Activated naive CD4-positive, alpha-beta T cell treated with anti-CD3 and anti-CD28 coated beads, Interleukin-2, amount 50 U/mL, for 16 hours (primary cell): Measurements from ENCODE around the gene ARPC5L.
"Not testable (repeated sequence)": the region's sequence is repeated elsewhere in the genome, so short reads cannot be mapped to it uniquely, and the experiment has no call there.

Experiments
- DNase-seq: peaks from one replicate; pipeline ENCODE4 v3.0.0-alpha.2; 2020

Gene ARPC5L

DNA sequence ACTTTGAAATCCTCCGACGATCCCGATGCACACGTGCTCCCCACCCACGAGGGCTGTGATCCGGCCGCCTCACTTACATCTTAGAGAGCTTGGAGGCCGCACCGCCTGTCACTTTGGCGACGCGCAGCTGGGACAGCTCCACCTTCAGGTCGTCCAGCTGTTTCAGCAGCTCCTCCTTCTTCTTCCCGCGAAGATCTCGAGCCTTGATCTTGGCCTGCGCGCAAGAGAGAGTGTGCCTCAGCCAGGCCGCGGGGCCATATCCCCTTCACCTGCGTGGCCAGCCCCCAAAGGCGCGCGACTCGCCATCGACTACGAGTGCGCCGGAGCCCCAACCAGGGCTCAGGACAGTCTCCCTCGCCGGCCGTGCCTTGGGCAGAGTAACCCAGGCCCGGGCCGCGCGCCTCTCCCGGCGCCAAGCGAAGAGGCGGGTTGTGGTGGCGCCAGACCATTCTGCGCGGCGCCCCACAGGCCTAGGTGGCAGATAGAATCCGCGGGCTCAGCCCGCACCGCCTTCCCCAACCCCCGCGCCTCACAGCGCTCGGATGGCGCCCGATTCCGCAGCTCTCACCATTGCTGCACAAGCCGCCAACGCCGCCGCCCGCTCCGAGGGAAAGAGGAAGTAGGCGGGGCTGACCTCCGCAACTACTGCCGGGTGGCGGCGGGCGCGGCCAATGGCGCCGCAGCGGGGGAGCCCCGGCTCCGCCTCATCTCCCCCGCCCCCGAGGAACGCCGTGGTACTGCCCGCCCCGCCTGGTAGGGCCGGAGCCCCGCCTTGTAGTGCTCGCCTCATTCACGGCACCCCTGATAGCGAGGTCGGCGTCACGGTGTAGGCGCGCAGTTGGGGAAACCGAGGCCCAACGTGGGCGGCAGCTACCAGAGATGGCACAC is at the start of gene ARPC5L, which contains the start of gene RPL35:
ARPC5L (plus strand) TSS at position 789 of the 888 bp plus-strand sequence. CDS start 7,161 bp downstream, outside the sequence.
RPL35 (minus strand) TSS at position 616 of the 888 bp plus-strand sequence; CDS start at position 571, 45 bp downstream.
- DNase-seq, result peak; percentile 97

GRCh38 chr9:124812441-124812876 is 49.5 kb upstream of the ARPC5L start:
- DNase-seq, result no peak

GRCh38 chr9:124813041-124813440 is 48.9 kb upstream of the ARPC5L start:
- DNase-seq, result no peak

DNA sequence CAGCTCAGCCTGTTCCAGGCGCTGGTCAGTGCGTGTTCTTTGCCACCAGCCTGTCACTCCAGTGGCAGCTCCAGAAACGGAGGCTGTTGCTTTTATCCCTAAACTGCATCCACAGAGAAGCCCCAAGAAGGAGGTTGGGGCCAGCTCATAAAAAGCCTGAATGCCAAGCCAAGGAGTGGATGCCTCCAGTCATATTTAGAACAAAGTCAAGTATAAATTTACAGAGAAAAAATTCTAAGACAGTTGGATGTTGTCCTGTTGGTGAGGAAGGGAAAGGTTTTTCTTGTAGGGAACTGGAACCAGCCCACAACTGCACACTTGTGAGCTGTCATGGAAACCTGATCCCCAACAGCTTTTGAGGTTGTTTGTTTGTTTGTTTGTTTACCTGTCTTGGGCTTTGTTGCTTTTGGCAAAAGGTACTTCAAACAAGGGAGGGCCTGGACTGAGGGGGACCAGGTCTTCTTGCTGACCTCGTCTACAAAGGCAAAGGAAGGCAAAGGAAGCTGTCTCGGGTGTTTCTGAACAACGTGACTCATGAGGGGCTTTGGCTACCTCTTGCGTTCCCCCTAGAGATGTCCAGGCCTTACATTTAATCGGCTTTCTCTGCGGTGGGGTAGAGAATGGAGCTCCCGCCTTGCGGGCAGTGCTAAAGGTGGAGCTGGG is 48.3 kb upstream of the ARPC5L start:
- DNase-seq, result no peak

- DNase-seq, result no peak
Observed at GRCh38 chr9:124814164-124814535, 47.8 kb upstream of the ARPC5L start.

DNA sequence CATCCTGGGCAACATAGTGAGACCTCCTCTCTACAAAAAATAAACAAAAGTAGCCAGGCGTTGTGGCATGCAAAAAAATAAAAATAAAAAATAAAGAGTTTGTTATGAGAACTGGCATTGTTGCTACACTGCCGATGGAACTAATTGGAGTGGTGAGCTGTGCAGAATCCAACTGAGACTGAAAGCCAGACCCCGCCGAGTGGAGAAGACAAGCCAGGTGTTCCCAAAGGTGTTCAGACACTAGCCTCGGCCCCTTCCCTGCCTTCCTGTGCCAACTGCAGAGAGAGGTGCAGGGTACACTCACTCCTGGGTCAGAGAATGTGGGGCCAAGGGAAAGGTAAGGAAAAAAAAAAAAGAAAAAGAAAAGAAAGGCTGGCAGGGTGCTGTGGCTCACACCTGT is 46.3 kb upstream of the ARPC5L start:
- DNase-seq, result no peak

- DNase-seq, result no peak
Observed at GRCh38 chr9:124818431-124819281, 43.3 kb upstream of the ARPC5L start.

DNA sequence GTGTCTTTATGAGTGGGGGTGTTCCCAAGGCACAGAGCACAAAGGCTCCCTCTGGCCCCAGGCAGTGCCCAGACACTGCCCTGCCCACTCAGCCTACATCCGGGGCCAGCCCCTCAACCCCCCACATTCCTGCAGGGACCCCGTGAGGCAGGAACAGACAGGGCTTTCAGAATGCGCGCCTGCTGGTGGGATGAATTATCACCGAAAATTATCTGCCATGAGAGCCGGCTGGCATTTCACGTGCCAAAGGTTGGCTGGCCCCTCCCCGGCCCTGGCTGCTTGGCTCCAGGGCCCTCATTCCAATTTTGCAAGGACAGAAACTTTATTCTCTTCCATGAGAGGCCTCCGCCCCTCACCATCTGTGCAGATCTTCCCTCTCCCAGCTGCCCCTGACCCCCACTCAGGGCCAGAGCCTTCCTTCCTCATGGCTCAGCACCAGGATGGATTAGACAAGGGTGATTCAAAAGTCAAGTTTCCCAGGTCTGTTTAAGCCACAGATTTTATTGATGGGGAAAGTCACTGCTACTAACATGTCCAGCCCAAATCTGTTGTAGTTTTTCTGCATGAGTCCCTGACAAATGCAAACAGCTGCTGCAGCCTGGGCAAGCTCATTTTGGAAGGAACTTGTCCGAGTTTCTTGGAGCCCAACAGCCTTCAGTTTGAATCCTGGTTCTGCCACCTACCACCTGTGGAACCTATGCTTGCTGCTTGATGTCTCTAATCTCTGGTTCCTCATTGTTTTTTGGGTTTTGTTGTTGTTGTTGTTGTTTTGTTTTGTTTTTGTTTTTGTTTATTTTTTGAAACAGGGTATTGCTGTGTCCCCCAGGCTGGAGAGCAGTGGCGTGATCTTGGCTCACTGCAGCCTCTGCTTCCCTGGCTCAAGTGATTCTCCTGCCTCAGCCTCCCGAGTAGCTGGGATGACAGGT is 41.0 kb upstream of the ARPC5L start:
- DNase-seq, result no peak

DNA sequence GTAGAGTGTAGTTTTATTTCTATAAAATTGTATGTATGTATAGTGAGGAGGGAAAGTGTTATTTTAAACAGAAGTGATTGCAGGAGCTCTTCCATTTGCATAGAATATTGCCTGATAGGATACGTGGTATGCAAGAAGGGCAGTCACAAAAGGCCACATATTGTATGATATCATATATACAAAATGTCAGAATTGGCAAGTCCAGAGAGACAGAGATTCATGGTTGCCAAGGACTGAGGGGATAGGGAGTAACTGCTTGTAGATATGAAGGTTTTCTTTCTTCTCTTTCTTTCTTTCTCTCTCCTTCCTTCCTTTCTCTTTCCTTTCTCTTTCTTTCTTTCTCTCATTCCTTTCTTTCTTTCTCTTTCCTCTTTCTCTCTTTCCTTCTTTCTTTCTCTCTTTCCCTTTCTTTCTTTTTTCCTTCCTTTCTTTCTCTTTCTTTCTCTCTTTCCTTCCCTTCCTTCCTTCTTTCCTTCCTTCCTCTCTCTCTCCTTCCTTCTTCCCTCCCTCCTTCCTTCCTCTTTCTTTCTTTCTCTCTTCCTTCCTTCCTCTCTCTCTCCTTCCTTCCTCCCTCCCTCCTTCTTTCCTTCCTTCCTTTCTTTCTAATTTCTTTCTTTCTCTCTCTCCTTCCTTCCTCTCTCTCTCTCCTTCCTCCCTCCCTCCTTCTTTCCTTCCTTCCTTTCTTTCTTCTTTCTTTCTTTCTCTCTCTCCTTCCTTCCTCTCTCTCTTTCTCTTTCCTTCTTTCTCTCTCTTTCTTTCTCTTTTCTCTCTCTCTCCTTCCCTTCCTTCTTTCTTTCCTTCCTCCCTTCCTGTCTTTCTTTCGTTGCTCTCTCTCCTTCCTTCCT is 33.2 kb upstream of the ARPC5L start:
- DNase-seq, result no peak

DNA sequence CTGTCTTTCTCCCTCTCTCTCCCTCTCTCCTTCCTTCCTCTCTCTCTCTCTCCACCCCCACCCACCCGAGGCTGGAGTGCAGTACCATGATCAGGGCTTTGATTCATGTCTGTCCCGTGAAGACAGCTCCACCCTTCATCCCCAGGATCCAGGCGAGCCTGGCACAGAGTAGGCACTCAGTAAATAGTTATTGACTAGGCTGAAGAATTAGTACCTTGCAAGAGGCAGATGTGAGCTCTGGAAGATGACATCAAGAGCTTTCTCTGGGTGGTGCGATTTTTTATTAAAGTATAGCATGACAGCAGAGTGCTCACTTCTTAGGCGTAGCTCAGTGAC is 32.6 kb upstream of the ARPC5L start:
- DNase-seq, result no peak

- DNase-seq, result no peak
Observed at GRCh38 chr9:124830593-124830992, 31.3 kb upstream of the ARPC5L start.

DNA sequence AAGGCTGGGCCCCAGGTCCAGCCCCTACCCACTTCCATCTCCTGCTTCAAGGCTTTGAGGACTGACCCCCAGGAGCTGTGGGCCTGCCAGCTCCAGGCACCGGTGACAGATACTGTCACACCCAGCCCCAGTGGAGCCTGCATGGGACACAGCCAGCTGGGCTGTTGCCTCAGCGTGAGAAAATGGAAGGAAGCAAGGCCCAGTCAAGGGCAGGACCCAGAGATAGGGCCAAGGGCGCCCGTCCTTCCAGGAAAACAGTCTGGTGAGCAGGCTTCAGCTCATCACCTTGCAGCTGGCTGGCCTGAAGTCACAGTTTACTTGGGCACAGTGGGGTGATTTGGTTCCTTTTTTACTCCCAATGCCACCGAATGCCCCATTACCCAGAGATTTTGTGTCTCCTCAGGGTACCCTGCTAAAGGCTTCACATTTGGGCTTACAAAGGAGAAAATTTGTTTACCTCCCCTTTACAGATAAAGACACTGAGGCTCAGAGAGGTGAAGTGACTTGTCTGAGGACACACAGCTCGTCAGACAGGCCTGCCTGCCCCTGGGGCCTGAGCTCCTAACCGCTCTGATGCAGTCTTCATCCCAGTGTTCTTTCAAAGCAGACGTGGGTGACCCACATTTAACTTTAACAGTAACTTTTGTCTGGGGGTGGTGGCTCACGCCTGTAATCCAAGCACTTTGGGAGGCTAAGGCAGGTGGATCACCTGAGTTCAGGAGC is 30.1 kb upstream of the ARPC5L start:
- no peak for DNase-seq

DNA sequence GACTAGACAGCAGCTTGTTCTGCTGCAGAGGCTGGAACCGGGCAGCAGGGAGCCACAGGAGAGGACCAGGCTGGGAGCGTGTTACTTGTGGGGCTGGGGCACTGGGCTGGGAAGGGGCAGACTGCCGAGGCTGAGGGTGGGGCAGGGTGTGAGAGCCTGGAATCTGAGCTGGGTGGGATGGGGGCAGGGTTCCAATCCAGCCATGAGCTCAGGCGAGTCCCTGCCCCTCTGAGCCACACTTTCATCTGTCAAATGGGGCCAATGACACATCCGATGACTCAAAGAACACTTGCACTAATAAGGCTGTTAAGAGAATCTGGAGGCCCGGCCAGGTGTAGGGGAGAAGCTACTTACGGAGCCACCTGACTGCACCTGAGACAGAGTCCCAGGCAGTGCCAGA is 27.3 kb upstream of the ARPC5L start:
- DNase-seq, result no peak

DNA sequence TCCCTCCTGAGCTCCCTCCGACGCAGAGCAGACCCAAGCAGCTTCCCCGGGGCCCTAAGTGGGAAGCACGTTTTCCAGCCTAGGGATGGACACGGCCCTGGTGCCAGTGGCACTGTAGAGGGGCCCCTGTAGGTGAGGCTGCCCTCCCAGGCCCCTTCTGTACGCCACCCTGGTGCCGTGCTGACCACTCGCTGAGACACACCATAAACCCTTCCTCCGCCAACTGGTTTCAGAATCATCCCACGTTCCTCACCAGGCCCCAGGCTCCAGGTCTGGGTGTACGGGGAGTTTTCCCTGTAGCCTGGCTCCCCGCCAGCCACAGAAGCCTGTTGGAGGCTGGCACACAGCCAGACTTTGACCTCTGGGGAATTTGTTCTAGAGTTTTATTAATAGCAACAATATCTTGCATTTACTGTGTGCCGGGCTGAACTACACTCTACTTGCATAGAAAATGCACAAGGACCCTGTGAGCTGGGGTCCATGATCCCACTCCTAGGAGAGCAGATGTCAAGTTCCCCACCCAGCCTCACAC is 26.8 kb upstream of the ARPC5L start:
- no peak for DNase-seq

GRCh38 chr9:124838132-124838531 is 23.8 kb upstream of the ARPC5L start:
- DNase-seq, result not testable (repeated sequence)

DNA sequence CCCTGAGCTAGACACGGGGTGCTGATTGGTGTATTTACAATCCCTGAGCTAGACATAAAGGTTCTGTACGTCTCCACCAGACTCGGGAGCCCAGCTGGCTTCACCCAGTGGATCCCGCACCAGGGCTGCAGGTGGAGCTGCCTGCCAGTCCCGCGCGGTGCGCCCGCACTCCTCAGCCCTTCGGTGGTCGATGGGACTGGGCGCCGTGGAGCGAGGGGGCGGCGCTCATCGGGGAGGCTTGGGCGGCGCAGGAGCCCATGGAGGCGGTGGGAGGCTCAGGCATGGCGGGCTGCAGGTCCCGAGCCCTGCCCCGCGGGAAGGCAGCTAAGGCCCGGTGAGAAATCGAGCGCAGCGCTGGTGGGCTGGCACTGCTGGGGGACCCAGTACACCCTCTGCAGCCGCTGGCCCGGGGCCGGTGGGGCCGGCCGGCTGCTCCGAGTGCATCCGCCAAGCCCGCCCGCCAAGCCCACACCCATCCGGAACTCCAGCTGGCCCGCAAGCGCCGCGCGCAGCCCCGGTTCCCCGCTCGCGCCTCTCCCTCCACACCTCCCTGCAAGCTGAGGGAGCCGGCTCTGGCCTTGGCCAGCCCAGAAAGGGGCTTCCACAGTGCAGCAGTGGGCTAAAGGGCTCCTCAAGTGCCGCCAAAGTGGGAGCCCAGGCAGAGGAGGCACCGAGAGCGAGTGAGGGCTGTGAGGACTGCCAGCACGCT is 23.2 kb upstream of the ARPC5L start:
- DNase-seq, result not testable (repeated sequence)

DNA sequence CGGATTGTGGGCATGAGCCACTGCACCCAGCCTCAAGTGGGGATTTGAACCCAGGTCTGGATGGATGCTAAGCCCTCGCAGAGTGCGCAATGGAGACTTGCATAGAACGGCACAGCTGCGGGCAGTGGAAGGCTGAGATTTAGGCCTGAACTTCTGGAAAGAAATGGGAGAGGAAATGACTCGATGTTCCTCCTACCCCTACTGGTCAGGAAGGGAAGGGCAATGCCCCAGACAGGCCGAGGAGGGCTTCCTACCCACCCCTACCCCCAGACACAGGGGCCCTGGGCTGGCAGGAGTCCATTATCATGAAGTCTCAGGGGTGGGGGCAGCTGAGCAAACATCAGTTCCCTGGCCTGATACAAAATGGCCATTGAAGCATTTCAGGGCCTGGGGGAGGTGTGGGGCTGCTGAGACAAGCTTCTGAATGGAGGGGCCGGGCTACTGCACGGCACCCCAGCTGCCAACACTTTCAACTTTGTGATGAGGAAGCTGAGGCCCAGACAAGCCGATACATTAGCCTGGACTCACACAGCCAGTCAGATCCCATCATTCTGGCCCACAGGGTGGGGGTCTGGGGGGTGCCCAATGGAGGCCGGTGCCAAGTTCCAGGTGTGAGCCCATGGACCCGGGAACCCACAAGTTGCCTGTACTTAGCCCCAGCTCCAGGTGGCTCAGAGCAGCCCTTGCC is 22.2 kb upstream of the ARPC5L start:
- no peak for DNase-seq

GRCh38 chr9:124840300-124840833 is 21.6 kb upstream of the ARPC5L start:
- no peak for DNase-seq
